ENCODE measurements around the gene WFDC6.

WFDC6 gene

GRCh38 chr20:45510242-45510862 is 28.9 kb downstream of the WFDC6 start:
- Mint-ChIP-seq H3K27me3 (ENCODE audit: low read depth, poor library complexity) (peaks cover 20% of the 10 kb centered on the region), H3K4me1 (peaks cover 22% of the 10 kb centered on the region), H3K9me3 (no peaks in the 10 kb centered on the region), H3K27ac (no peak overlapping the region), H3K4me3 (no peak overlapping the region), H3K36me3 (ENCODE audit: low read depth) (no peaks in the 10 kb centered on the region)
- no peak for TF ChIP-seq CTCF (IDR thresholded peaks at IDR 0.05)
- no peak for DNase-seq

GRCh38 chr20:45509091-45509490 is 30.2 kb downstream of the WFDC6 start:
- H3K27me3 Mint-ChIP-seq (ENCODE audit: low read depth, poor library complexity): peaks cover 19% of the 10 kb centered on the region

GRCh38 chr20:45508068-45508886 is 31.0 kb downstream of the WFDC6 start:
- no peak for TF ChIP-seq CTCF (IDR thresholded peaks at IDR 0.05)
- Mint-ChIP-seq H3K9me3 (no peaks in the 10 kb centered on the region), H3K4me3 (no peak overlapping the region), H3K4me1 (peaks cover 22% of the 10 kb centered on the region), H3K27ac (no peak overlapping the region), H3K27me3 (ENCODE audit: low read depth, poor library complexity) (peaks cover 14% of the 10 kb centered on the region), H3K36me3 (ENCODE audit: low read depth) (no peaks in the 10 kb centered on the region)
- no peak for DNase-seq

More at GRCh38 chr20:45509091-45509490, 30.2 kb downstream of the WFDC6 start:
- Mint-ChIP-seq H3K4me1 (peaks cover 22% of the 10 kb centered on the region), H3K27ac (no peak overlapping the region), H3K4me3 (no peak overlapping the region), H3K9me3 (no peaks in the 10 kb centered on the region), H3K36me3 (ENCODE audit: low read depth) (no peaks in the 10 kb centered on the region)
- TF ChIP-seq CTCF (IDR thresholded peaks at IDR 0.05): no peak
- DNase-seq: no peak

- Mint-ChIP-seq H3K36me3 (ENCODE audit: low read depth) (no peaks in the 10 kb centered on the region), H3K9me3 (no peaks in the 10 kb centered on the region), H3K27ac (no peak overlapping the region), H3K4me3 (no peak overlapping the region), H3K4me1 (peaks cover 22% of the 10 kb centered on the region), H3K27me3 (ENCODE audit: low read depth, poor library complexity) (peaks cover 17% of the 10 kb centered on the region)
- no peak for TF ChIP-seq CTCF (IDR thresholded peaks at IDR 0.05)
- no peak for DNase-seq
Measured at GRCh38 chr20:45507011-45507820, 32.1 kb downstream of the WFDC6 start.

GRCh38 chr20:45506398-45506797 is 32.9 kb downstream of the WFDC6 start:
- Mint-ChIP-seq H3K4me1 (peaks cover 22% of the 10 kb centered on the region), H3K27ac (no peak overlapping the region), H3K9me3 (no peaks in the 10 kb centered on the region), H3K27me3 (ENCODE audit: low read depth, poor library complexity) (peaks cover 20% of the 10 kb centered on the region), H3K4me3 (no peak overlapping the region), H3K36me3 (ENCODE audit: low read depth) (no peaks in the 10 kb centered on the region)
- no peak for DNase-seq
- no peak for TF ChIP-seq CTCF (IDR thresholded peaks at IDR 0.05)

All from nephron progenitor cell (in vitro differentiated cells).